WTC11 (cell line): ENCODE measurements around the gene LOXL1. TPM values are rescaled to one million over a fixed set of nuclear protein-coding genes. Genes with fewer than 3 reads are reported as not detected.

ENCODE experiments used
- ATAC-seq: fragments of 200-7000 bp; cut with Tn5 transposase; 2 replicates; pipeline ENCODE4 v1.10.0; 2021; ENCODE audit warnings: mild to moderate bottlenecking, moderate library complexity
- CTCF ChIA-PET: fragments of 300-600 bp; sonication (Branson Sonifier 250); formaldehyde crosslinking; loops from one replicate; lab custom pipeline; 2021; ENCODE audit warnings: antibody characterized with exemption; lab: Charles Lee
- POLR2A ChIA-PET: fragments of 350-600 bp; sonication (Branson Sonifier 250); formaldehyde crosslinking; loops from one replicate; lab custom pipeline; 2021; ENCODE audit warnings: antibody characterized with exemption; lab: Charles Lee
- DNase-seq: peaks from one replicate; pipeline ENCODE4 v3.0.0; 2021; ENCODE audit warnings: low spot score
- H3K27ac Mint-ChIP-seq: 2 replicates; pipeline ENCODE4 v1.8.0; 2021; ENCODE audit warnings: mixed read lengths
- H3K27me3 Mint-ChIP-seq: 2 replicates; pipeline ENCODE4 v1.8.0; 2021; ENCODE audit warnings: low read depth, mild to moderate bottlenecking, moderate library complexity, mixed read lengths
- H3K36me3 Mint-ChIP-seq: 2 replicates; pipeline ENCODE4 v1.8.0; 2021; ENCODE audit warnings: mixed read lengths
- H3K4me1 Mint-ChIP-seq: 2 replicates; pipeline ENCODE4 v1.8.0; 2022; ENCODE audit warnings: mixed read lengths
- H3K4me3 Mint-ChIP-seq: 2 replicates; pipeline ENCODE4 v1.8.0; 2021; ENCODE audit warnings: mild to moderate bottlenecking, moderate library complexity, mixed read lengths
- H3K9me3 Mint-ChIP-seq: 2 replicates; pipeline ENCODE4 v1.8.0; 2021; ENCODE audit warnings: mixed read lengths
- E2F1 ChIP-seq: sonication (generic); formaldehyde crosslinking; IDR thresholded peaks from 2 replicates; pipeline ENCODE4 v1.8.0; 2022; ENCODE audit warnings: mild to moderate bottlenecking, missing genetic modification reagents
- E2F4 ChIP-seq: sonication (generic); formaldehyde crosslinking; IDR thresholded peaks from 2 replicates; pipeline ENCODE4 v1.8.1; 2022; ENCODE audit warnings: low read depth, mild to moderate bottlenecking, moderate library complexity, missing genetic modification reagents, borderline replicate concordance
- ESRRA ChIP-seq: sonication (generic); formaldehyde crosslinking; IDR thresholded peaks from 2 replicates; pipeline ENCODE4 v1.8.1; 2022; ENCODE audit warnings: mild to moderate bottlenecking, missing genetic modification reagents, borderline replicate concordance
- FOXK1 ChIP-seq: sonication (generic); formaldehyde crosslinking; IDR thresholded peaks from 2 replicates; pipeline ENCODE4 v1.8.0; 2022; ENCODE audit warnings: mild to moderate bottlenecking, moderate library complexity, missing genetic modification reagents
- FOXP1 ChIP-seq: sonication (generic); formaldehyde crosslinking; IDR thresholded peaks from 2 replicates; pipeline ENCODE4 v1.8.0; 2022; ENCODE audit warnings: missing genetic modification reagents, mild to moderate bottlenecking, moderate library complexity, borderline replicate concordance
- GABPB1 ChIP-seq: sonication (generic); formaldehyde crosslinking; IDR thresholded peaks from 2 replicates; pipeline ENCODE4 v1.8.1; 2023; ENCODE audit warnings: mild to moderate bottlenecking, missing genetic modification reagents
- GRHL2 ChIP-seq: fragments of 250-450 bp; sonication (Bioruptor Pico); IDR thresholded peaks from 2 replicates; pipeline ENCODE4 v1.8.0; 2022; ENCODE audit warnings: mild to moderate bottlenecking, moderate library complexity; ENCODE audit not compliant: insufficient replicate concordance, severe bottlenecking
- HMGA2 ChIP-seq: fragments of 250-450 bp; sonication (Bioruptor Pico); IDR thresholded peaks from 2 replicates; pipeline ENCODE4 v1.4.0; 2021; ENCODE audit warnings: mild to moderate bottlenecking, moderate library complexity
- IRF1 ChIP-seq: sonication (generic); formaldehyde crosslinking; IDR thresholded peaks from 2 replicates; pipeline ENCODE4 v1.8.0; 2023; ENCODE audit warnings: missing genetic modification reagents
- IRF2 ChIP-seq: sonication (generic); formaldehyde crosslinking; IDR thresholded peaks from 2 replicates; pipeline ENCODE4 v1.8.0; 2022; ENCODE audit warnings: low read depth, missing genetic modification reagents, borderline replicate concordance
- KAT7 ChIP-seq: sonication (generic); formaldehyde crosslinking; IDR thresholded peaks from 2 replicates; pipeline ENCODE4 v1.8.1; 2023; ENCODE audit warnings: missing genetic modification reagents, mild to moderate bottlenecking, borderline replicate concordance
- MLX ChIP-seq: sonication (generic); formaldehyde crosslinking; IDR thresholded peaks from 2 replicates; pipeline ENCODE4 v1.8.1; 2023; ENCODE audit warnings: mild to moderate bottlenecking, missing genetic modification reagents, moderate library complexity
- MXD4 ChIP-seq: fragments of 250-450 bp; sonication (Bioruptor Pico); IDR thresholded peaks from 2 replicates; pipeline ENCODE4 v1.8.0; 2021; ENCODE audit warnings: mild to moderate bottlenecking, moderate library complexity, borderline replicate concordance
- MYBL2 ChIP-seq: sonication (generic); formaldehyde crosslinking; IDR thresholded peaks from 2 replicates; pipeline ENCODE4 v1.8.1; 2023; ENCODE audit warnings: mild to moderate bottlenecking, moderate library complexity, missing genetic modification reagents
- NFYB ChIP-seq: sonication (generic); formaldehyde crosslinking; conservative IDR thresholded peaks from 2 replicates; pipeline ENCODE4 v1.8.0; 2022; ENCODE audit warnings: low read depth, missing genetic modification reagents
- SMAD3 ChIP-seq: sonication (generic); formaldehyde crosslinking; IDR thresholded peaks from 2 replicates; pipeline ENCODE4 v1.8.0; 2022; ENCODE audit warnings: missing genetic modification reagents, mild to moderate bottlenecking, borderline replicate concordance
- SMAD4 ChIP-seq: sonication (generic); formaldehyde crosslinking; IDR thresholded peaks from 2 replicates; pipeline ENCODE4 v1.8.0; 2022; ENCODE audit warnings: mild to moderate bottlenecking, missing genetic modification reagents
- ZNF219 ChIP-seq: sonication (generic); formaldehyde crosslinking; IDR thresholded peaks from 2 replicates; pipeline ENCODE4 v1.8.0; 2023; ENCODE audit warnings: missing genetic modification reagents, mild to moderate bottlenecking, borderline replicate concordance
- ZNF263 ChIP-seq: sonication (generic); formaldehyde crosslinking; IDR thresholded peaks from 2 replicates; pipeline ENCODE4 v1.8.1; 2022; ENCODE audit warnings: low read depth, mild to moderate bottlenecking, moderate library complexity, missing genetic modification reagents
- ZNF317 ChIP-seq: sonication (generic); formaldehyde crosslinking; IDR thresholded peaks from 2 replicates; pipeline ENCODE4 v1.8.1; 2023; ENCODE audit warnings: low read depth, mild to moderate bottlenecking, moderate library complexity, missing genetic modification reagents, borderline replicate concordance
- ZNF671 ChIP-seq: fragments of 250-450 bp; sonication (Bioruptor Pico); IDR thresholded peaks from 2 replicates; pipeline ENCODE4 v1.8.0; 2021; ENCODE audit warnings: mild to moderate bottlenecking
- total RNA-seq: library from RNA; stranded (reverse); gene quantifications from 3 replicates; pipeline ENCODE4 v1.2.3, GENCODE V29; 2021
- TF ChIP-seq, protein P1 (sequence below): sonication (generic); formaldehyde crosslinking; IDR thresholded peaks from 2 replicates; pipeline ENCODE4 v1.8.1; 2023; ENCODE audit warnings: mild to moderate bottlenecking, missing genetic modification reagents, moderate library complexity
- TF ChIP-seq, protein P2 (sequence below): fragments of 250-450 bp; sonication (Bioruptor Pico); IDR thresholded peaks from 2 replicates; pipeline ENCODE4 v1.9.0; 2021; ENCODE audit warnings: mild to moderate bottlenecking, borderline replicate concordance

LOXL1 gene
- total RNA-seq, 1 experiment from 2014 or later: 10.6 TPM

GRCh38 chr15:73936181-73936580, 9.9 kb downstream of the LOXL1 start:
- ATAC-seq (peak; percentile 33; the same call in 1 of the 2 replicates), DNase-seq (no peak)
- H3K27ac Mint-ChIP-seq: no peak overlapping the region
- H3K27me3 Mint-ChIP-seq: no peaks in the 10 kb centered on the region
- H3K9me3 Mint-ChIP-seq: no peaks in the 10 kb centered on the region
- POLR2A ChIA-PET: no interaction called here
- H3K36me3 Mint-ChIP-seq: no peaks in the 10 kb centered on the region
- peaks cover 14% of the 10 kb centered on the region for H3K4me1 Mint-ChIP-seq
- H3K4me3 Mint-ChIP-seq: no peak overlapping the region
- CTCF ChIA-PET: interaction anchor here (0.8 to 3.4 kb wide), 17 partner anchors 9 to 386 kb away, joined by 3 to 38 read pairs (median 8); partner anchors contain the start of genes LOXL1 and TBC1D21
- TF ChIP-seq GRHL2 (no peak), ZNF671 (no peak), MXD4 (CRISPR knock-in tag) (no peak), KAT7 (CRISPR knock-in tag) (no peak), E2F4 (CRISPR knock-in tag) (no peak), HMGA2 (CRISPR knock-in tag) (no peak), E2F1 (CRISPR knock-in tag) (no peak), IRF2 (CRISPR knock-in tag) (no peak), IRF1 (no peak), GABPB1 (no peak), FOXP1 (CRISPR knock-in tag) (no peak), MLX (CRISPR knock-in tag) (no peak), ZNF317 (CRISPR knock-in tag) (no peak), ZNF219 (CRISPR knock-in tag) (no peak), MYBL2 (CRISPR knock-in tag) (no peak)
- TF ChIP-seq, protein P1, sequence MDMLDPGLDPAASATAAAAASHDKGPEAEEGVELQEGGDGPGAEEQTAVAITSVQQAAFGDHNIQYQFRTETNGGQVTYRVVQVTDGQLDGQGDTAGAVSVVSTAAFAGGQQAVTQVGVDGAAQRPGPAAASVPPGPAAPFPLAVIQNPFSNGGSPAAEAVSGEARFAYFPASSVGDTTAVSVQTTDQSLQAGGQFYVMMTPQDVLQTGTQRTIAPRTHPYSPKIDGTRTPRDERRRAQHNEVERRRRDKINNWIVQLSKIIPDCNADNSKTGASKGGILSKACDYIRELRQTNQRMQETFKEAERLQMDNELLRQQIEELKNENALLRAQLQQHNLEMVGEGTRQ (CRISPR knock-in tag): no peak
- TF ChIP-seq, all 79 proteins: peak for 0

DNA sequence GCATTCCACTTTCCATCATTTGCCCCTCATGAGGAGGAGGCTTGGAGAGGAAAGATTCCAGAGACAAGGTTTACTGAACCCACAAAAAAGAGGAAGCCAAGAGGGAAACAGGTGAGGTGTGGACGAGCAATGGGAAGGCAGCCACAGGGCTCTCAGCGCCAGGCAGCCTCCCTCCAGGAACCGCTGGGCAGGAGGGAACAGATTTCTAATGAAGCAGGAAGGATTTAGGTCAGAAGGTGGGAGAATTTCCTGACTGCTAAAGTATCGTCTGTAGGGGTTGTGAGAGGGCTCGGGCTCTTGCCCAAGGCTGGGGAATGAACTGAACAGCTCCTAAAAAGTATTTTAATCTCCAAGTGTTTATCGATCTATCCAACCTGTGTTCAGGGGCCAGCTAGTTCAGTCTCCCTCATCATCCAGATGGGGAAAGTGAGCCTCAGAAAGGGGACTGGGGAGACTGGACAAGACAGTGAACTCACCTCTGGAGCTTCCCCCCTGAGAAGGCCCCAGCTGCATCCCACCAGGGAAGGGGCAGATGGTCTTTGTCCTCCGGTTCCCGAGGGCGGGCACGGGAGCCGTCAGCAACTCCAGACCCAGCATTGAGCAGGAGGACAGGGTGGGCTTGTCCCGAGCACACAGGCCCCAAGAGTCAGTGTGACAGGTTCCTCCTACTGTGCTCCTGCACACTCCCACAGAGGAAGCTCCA, 10.5 kb downstream of the LOXL1 start:
- peaks cover 14% of the 10 kb centered on the region for H3K4me1 Mint-ChIP-seq
- ATAC-seq (no peak), DNase-seq (no peak)
- CTCF ChIA-PET: interaction anchor here (0.8 to 3.4 kb wide), 17 partner anchors 10 to 112 kb away, joined by 3 to 38 read pairs (median 8); partner anchors contain the start of genes LOXL1 and TBC1D21
- POLR2A ChIA-PET: no interaction called here
- H3K4me3 Mint-ChIP-seq: no peak overlapping the region
- H3K27me3 Mint-ChIP-seq: no peaks in the 10 kb centered on the region
- no peak overlapping the region for H3K27ac Mint-ChIP-seq
- no peaks in the 10 kb centered on the region for H3K36me3 Mint-ChIP-seq
- no peaks in the 10 kb centered on the region for H3K9me3 Mint-ChIP-seq
- TF ChIP-seq SMAD3 (CRISPR knock-in tag) (no peak), GRHL2 (no peak), SMAD4 (no peak), ESRRA (CRISPR knock-in tag) (no peak), NFYB (no peak), FOXK1 (CRISPR knock-in tag) (no peak), ZNF263 (CRISPR knock-in tag) (no peak)
- TF ChIP-seq, protein P2, sequence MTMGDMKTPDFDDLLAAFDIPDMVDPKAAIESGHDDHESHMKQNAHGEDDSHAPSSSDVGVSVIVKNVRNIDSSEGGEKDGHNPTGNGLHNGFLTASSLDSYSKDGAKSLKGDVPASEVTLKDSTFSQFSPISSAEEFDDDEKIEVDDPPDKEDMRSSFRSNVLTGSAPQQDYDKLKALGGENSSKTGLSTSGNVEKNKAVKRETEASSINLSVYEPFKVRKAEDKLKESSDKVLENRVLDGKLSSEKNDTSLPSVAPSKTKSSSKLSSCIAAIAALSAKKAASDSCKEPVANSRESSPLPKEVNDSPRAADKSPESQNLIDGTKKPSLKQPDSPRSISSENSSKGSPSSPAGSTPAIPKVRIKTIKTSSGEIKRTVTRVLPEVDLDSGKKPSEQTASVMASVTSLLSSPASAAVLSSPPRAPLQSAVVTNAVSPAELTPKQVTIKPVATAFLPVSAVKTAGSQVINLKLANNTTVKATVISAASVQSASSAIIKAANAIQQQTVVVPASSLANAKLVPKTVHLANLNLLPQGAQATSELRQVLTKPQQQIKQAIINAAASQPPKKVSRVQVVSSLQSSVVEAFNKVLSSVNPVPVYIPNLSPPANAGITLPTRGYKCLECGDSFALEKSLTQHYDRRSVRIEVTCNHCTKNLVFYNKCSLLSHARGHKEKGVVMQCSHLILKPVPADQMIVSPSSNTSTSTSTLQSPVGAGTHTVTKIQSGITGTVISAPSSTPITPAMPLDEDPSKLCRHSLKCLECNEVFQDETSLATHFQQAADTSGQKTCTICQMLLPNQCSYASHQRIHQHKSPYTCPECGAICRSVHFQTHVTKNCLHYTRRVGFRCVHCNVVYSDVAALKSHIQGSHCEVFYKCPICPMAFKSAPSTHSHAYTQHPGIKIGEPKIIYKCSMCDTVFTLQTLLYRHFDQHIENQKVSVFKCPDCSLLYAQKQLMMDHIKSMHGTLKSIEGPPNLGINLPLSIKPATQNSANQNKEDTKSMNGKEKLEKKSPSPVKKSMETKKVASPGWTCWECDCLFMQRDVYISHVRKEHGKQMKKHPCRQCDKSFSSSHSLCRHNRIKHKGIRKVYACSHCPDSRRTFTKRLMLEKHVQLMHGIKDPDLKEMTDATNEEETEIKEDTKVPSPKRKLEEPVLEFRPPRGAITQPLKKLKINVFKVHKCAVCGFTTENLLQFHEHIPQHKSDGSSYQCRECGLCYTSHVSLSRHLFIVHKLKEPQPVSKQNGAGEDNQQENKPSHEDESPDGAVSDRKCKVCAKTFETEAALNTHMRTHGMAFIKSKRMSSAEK: no peak
